ENCODE data around the gene TRIM7. TPM values are rescaled to one million over a fixed set of nuclear protein-coding genes. Genes with fewer than 3 reads are reported as not detected.

Gene TRIM7
- total RNA-seq, 2 donors from 2014 or later = 4.8 to 7.0 TPM

GRCh38 chr5:181205761-181206649 lies 1.0 kb upstream of the TRIM7 start:
- peak; percentile 15 to 24 for ATAC-seq
- Mint-ChIP-seq H3K36me3 (peaks cover 5 to 13% of the 10 kb centered on the region in 2 donors), H3K9me3 (no peaks in the 10 kb centered on the region), H3K27ac (peak overlapping the region; percentile 97 to 99)
- DNase-seq (ENCODE audit: low spot score in 2 of 2) = no peak

GRCh38 chr5:181204113-181204825 lies 727 bp downstream of the TRIM7 start:
- H3K9me3 Mint-ChIP-seq = no peaks in the 10 kb centered on the region
- ATAC-seq (no peak), DNase-seq (ENCODE audit: low spot score in 2 of 2) (no peak)
- no peak overlapping the region for H3K27ac Mint-ChIP-seq
- H3K36me3 Mint-ChIP-seq = peaks cover 5 to 13% of the 10 kb centered on the region in 2 donors

GRCh38 chr5:181203777-181204112 lies 1.3 kb downstream of the TRIM7 start:
- Mint-ChIP-seq H3K27ac (no peak overlapping the region), H3K36me3 (peaks cover 5 to 13% of the 10 kb centered on the region in 2 donors), H3K9me3 (no peaks in the 10 kb centered on the region)
- no peak for DNase-seq (ENCODE audit: low spot score in 2 of 2)
- no peak for ATAC-seq

GRCh38 chr5:181203093-181203711 lies 1.8 kb downstream of the TRIM7 start:
- ATAC-seq (no peak), DNase-seq (ENCODE audit: low spot score in 2 of 2) (no peak)
- H3K9me3 Mint-ChIP-seq = no peaks in the 10 kb centered on the region
- peaks cover 5 to 13% of the 10 kb centered on the region in 2 donors for H3K36me3 Mint-ChIP-seq
- H3K27ac Mint-ChIP-seq = no peak overlapping the region

- ATAC-seq (no peak), DNase-seq (ENCODE audit: low spot score in 2 of 2) (no peak)
- Mint-ChIP-seq H3K27ac (no peak overlapping the region), H3K9me3 (no peaks in the 10 kb centered on the region), H3K36me3 (peaks cover 0 to 4% of the 10 kb centered on the region in 2 donors)
Measured at GRCh38 chr5:181200816-181201215, 4.2 kb downstream of the TRIM7 start.

GRCh38 chr5:181199881-181200638 lies 4.9 kb downstream of the TRIM7 start:
- ATAC-seq = no peak
- Mint-ChIP-seq H3K27ac (no peak overlapping the region), H3K9me3 (no peaks in the 10 kb centered on the region), H3K36me3 (no peaks in the 10 kb centered on the region)
- DNase-seq (ENCODE audit: low spot score in 2 of 2) = no peak

GRCh38 chr5:181198905-181199519 lies 6.0 kb downstream of the TRIM7 start:
- H3K36me3 Mint-ChIP-seq = no peaks in the 10 kb centered on the region
- H3K9me3 Mint-ChIP-seq = no peaks in the 10 kb centered on the region

GRCh38 chr5:181198106-181198685 lies 6.8 kb downstream of the TRIM7 start:
- H3K9me3 Mint-ChIP-seq = no peaks in the 10 kb centered on the region
- no peak overlapping the region for H3K27ac Mint-ChIP-seq
- ATAC-seq = no peak
- DNase-seq (ENCODE audit: low spot score in 2 of 2) = no peak
- H3K36me3 Mint-ChIP-seq = no peaks in the 10 kb centered on the region

More at GRCh38 chr5:181198905-181199519, 6.0 kb downstream of the TRIM7 start:
- H3K27ac Mint-ChIP-seq = no peak overlapping the region
- ATAC-seq (no peak), DNase-seq (ENCODE audit: low spot score in 2 of 2) (no peak)

GRCh38 chr5:181197326-181197951 lies 7.6 kb downstream of the TRIM7 start:
- Mint-ChIP-seq H3K9me3 (no peaks in the 10 kb centered on the region), H3K36me3 (peaks cover 0 to 3% of the 10 kb centered on the region in 2 donors), H3K27ac (peak overlapping the region in 1 of 2 donors; percentile 31)
- ATAC-seq (no peak), DNase-seq (ENCODE audit: low spot score in 2 of 2) (no peak)

GRCh38 chr5:181195249-181195761 lies 9.7 kb downstream of the TRIM7 start:
- Mint-ChIP-seq H3K36me3 (peaks cover 0 to 10% of the 10 kb centered on the region in 2 donors), H3K27ac (no peak overlapping the region), H3K9me3 (no peaks in the 10 kb centered on the region)
- ATAC-seq = no peak
- DNase-seq (ENCODE audit: low spot score in 2 of 2) = no peak

- ATAC-seq (no peak), DNase-seq (ENCODE audit: low spot score in 2 of 2) (no peak)
- H3K9me3 Mint-ChIP-seq = no peaks in the 10 kb centered on the region
- no peak overlapping the region for H3K27ac Mint-ChIP-seq
- peaks cover 0 to 13% of the 10 kb centered on the region in 2 donors for H3K36me3 Mint-ChIP-seq
Measured at GRCh38 chr5:181194489-181195248, 10.3 kb downstream of the TRIM7 start.

- no peaks in the 10 kb centered on the region for H3K9me3 Mint-ChIP-seq
- no peak overlapping the region for H3K27ac Mint-ChIP-seq
- ATAC-seq (no peak), DNase-seq (ENCODE audit: low spot score in 2 of 2) (no peak)
- H3K36me3 Mint-ChIP-seq = peaks cover 6 to 19% of the 10 kb centered on the region in 2 donors
Measured at GRCh38 chr5:181193656-181194055, 11.3 kb downstream of the TRIM7 start.

GRCh38 chr5:181192337-181193046 lies 12.5 kb downstream of the TRIM7 start:
- ATAC-seq (no peak), DNase-seq (ENCODE audit: low spot score in 2 of 2) (no peak)
- H3K27ac Mint-ChIP-seq = peak overlapping the region; percentile 98 to 99
- peaks cover 8 to 22% of the 10 kb centered on the region in 2 donors for H3K36me3 Mint-ChIP-seq
- no peaks in the 10 kb centered on the region for H3K9me3 Mint-ChIP-seq
